Spleen (tissue), 7 donors: Measurements from ENCODE around the gene MKS1.

Experiments used
- CTCF ChIP-seq, 11 experiments: fragments of 200-600 bp in 7 of 11; fragments of 450-650 bp in 4 of 11; sonication (generic) in 4 of 11; IDR thresholded peaks in 8 of 11; conservative IDR thresholded peaks in 3 of 11; 1 replicate in 7 of 11; 2 replicates in 4 of 11; pipeline versions ENCODE4 v1.4.0 to v1.8.0; 2016 to 2021; ENCODE audit warnings: antibody characterized with exemption in 11 of 11, inconsistent platforms in 4 of 11, mild to moderate bottlenecking in 1 of 11
- POLR2A ChIP-seq, 3 donors: fragments of 450-650 bp; IDR thresholded peaks; one replicate each; pipeline ENCODE4 v1.5.1; 2017; ENCODE audit warnings: antibody characterized with exemption in 3 of 3, mild to moderate bottlenecking in 1 of 3
- POLR2AphosphoS5 ChIP-seq, 3 donors: sonication (generic); formaldehyde crosslinking; IDR thresholded peaks; one replicate each; pipeline ENCODE4 v1.5.1; 2017; ENCODE audit warnings: antibody characterized with exemption in 3 of 3
- donor health status: DM: no; HTN: no; CAD: no; lungs with moderate emphysema.
- donor health status: DM: no; HTN: no; CAD: no.
- donor health status: DM: no; HTN: no; CAD: no.

- no peak for TF ChIP-seq POLR2A (IDR thresholded peaks at IDR 0.05)
- no peak for TF ChIP-seq CTCF (IDR thresholded peaks at IDR 0.05 in 8 of 11, conservative IDR thresholded peaks at IDR 0.05 in 3 of 11)
- no peak for TF ChIP-seq POLR2AphosphoS5 (IDR thresholded peaks at IDR 0.05)
Observed at GRCh38 chr17:58208344-58208743, 10.7 kb downstream of the MKS1 start.
